ENCODE measurements around the gene KRT13. TPM values are rescaled to one million over a fixed set of nuclear protein-coding genes. Genes with fewer than 3 reads are reported as not detected.

The KRT13 gene
- total and polyA plus RNA-seq, 9 of the 15 experiments (the other 6 are each of a cell fraction or from before 2014, with no cell fraction given): 0.11 to 1.1 (median 0.24) TPM; not detected in 3

DNA sequence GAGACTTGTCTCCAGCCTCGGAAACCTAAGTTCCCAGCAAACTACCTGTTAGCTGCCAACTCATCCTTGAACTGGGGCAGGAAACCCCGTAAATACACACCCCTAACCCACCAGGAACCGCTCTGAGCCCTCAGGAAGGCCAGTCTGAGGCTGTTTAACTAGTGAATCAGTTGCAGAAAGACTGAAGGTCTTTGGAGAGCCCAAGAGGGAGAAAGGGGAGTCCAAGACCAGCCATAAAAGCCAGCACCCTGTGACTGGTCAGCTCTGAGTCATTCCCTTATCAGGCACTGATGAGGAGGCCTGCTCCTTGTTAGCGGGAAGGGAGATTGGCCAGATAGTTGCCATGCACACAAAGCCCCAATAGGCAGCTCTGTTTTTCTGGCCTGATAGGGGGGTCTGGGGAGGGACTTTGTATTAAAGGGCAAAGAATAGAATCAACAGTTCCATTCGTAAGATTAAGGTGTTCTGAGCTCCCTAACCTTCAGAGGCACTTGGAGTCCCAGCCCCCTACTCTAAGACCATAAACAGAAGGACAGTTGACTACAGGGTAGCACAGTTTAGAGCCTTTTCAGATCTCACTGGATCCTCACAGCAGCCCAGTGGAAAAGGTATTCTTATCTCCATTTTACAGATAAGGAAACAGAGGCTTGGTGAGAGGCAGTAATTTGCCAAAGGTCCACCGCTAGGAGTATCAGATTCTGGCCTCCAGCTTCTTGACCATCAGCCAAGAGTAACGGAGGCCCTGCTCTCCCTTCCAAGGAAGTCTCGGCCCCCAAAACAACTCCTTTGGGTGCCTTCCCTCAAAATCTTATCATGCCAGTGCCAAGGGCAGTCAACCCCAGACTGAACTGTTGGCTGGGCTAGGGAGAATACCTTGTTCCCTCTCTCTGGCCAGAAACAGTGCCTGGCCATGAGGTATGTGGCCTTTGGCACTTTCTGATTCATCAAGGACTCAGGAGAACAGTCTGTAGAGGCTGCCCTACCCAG is 24.9 kb upstream of the KRT13 start (continued):
- TF ChIP-seq ZNF449 (CRISPR knock-in tag; IDR thresholded peaks at IDR 0.05) (0 out of 2 replicates have a peak, but pooled peaks have one; percentile 48), EGR1 (conservative IDR thresholded peaks at IDR 0.05) (no peak), AFF1 (IDR thresholded peaks at IDR 0.05; ENCODE audit: low read depth in 1 of 2, partially characterized antibody in 2 of 2) (peak in 1 of 2 experiments; percentile 68), KDM1A (IDR thresholded peaks at IDR 0.05) (peak; percentile 52 to 80; a peak in 2 of 4 replicates), ZNF766 (CRISPR knock-in tag; conservative IDR thresholded peaks at IDR 0.05) (peak; percentile 57), FOSL1 (tag; conservative IDR thresholded peaks at IDR 0.05) (peak; percentile 100), TAF1 (IDR thresholded peaks at IDR 0.05; ENCODE audit: control insufficient read depth, extremely low read depth, insufficient read depth, low read length, severe bottlenecking) (peak; percentile 38), RBBP5 (IDR thresholded peaks at IDR 0.05; ENCODE audit: borderline replicate concordance, insufficient read depth, low read length, poor library complexity, severe bottlenecking) (peak; percentile 57), HDAC1 (IDR thresholded peaks at IDR 0.05) (0 out of 4 replicates have a peak, but pooled peaks have one; percentile 4 to 47), MAZ (CRISPR knock-in tag; conservative IDR thresholded peaks at IDR 0.05 in 1 of 2, IDR thresholded peaks at IDR 0.05 in 1 of 2) (peak; percentile 10 to 38; a peak in 3 of 4 replicates), TEAD4 (IDR thresholded peaks at IDR 0.05; ENCODE audit: low read length) (peak; percentile 66; the same call in 1 of the 2 replicates), TEAD4 (CRISPR knock-in tag; IDR thresholded peaks at IDR 0.05; ENCODE audit: borderline replicate concordance) (no peak), MCM5 (IDR thresholded peaks at IDR 0.05; ENCODE audit: low read depth) (no peak), DMBX1 (CRISPR knock-in tag; IDR thresholded peaks at IDR 0.05; ENCODE audit: borderline replicate concordance) (peak; percentile 38; the same call in 1 of the 2 replicates), MYC (IDR thresholded peaks at IDR 0.05; ENCODE audit: low read depth, low read length) (peak; percentile 43; the same call in 1 of the 2 replicates), MYC (CRISPR knock-in tag; IDR thresholded peaks at IDR 0.05; ENCODE audit: borderline replicate concordance, low read depth) (no peak), E2F8 (IDR thresholded peaks at IDR 0.05; ENCODE audit: low read depth, partially characterized antibody) (peak; percentile 92)
